Measurements from ENCODE around the gene PTH1R. TPM values are rescaled to one million over a fixed set of nuclear protein-coding genes. Genes with fewer than 3 reads are reported as not detected.

Gene PTH1R
- total RNA-seq, 1 donor from 2014 or later, result 15.4 TPM

DNA sequence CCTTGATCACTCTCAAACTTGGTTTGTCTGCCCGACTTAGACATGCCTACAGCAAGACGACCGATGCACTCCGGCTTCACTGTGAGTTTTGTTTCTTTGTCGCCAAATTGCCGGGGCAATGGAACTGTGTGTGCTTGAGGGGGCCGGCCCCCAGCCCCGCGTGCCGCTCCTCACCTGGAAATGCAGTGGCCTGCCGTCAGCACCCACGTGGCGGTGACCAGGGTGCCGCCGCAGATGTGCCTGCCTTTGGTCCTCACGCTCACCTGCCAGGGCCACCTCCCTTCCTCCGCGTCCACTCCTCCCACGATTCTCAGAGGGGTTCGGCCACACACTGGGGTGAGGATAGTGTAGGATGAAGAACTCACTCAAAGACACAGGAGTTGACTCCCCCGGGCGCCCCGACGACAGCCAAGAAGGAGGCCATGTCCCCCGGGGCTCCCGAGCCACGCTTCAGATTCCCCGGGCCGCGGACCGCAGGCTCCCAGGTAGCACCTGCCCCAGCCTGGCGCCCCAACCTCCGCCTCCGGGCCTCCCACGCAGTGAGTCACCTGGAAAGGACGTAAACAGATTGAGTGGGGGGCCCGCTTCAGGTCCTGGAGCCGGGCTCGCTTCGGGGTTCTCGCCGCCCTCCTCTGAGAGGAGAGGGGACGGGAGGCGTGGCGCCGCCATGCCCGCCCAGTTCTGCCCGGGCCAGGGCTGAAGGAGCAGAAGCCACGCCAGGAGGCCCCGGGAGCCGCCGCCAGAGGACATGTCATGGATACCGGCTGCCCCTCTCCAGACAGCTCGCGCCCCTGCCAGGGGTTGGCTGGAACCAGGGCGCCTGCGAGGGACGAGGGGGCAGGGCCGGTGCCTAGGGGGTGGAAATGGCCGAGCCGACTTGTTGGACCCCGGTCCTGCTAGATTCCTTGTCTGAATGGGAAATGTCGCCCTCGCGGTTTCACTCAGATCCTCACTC lies 43.9 kb upstream of the PTH1R start:
- peaks cover 44% of the 10 kb centered on the region for H3K27me3 Mint-ChIP-seq (ENCODE audit: unreplicated experiment)
- DNase-seq (ENCODE audit: extremely low spot score, unreplicated experiment), result no peak
- TF ChIP-seq, protein P1, sequence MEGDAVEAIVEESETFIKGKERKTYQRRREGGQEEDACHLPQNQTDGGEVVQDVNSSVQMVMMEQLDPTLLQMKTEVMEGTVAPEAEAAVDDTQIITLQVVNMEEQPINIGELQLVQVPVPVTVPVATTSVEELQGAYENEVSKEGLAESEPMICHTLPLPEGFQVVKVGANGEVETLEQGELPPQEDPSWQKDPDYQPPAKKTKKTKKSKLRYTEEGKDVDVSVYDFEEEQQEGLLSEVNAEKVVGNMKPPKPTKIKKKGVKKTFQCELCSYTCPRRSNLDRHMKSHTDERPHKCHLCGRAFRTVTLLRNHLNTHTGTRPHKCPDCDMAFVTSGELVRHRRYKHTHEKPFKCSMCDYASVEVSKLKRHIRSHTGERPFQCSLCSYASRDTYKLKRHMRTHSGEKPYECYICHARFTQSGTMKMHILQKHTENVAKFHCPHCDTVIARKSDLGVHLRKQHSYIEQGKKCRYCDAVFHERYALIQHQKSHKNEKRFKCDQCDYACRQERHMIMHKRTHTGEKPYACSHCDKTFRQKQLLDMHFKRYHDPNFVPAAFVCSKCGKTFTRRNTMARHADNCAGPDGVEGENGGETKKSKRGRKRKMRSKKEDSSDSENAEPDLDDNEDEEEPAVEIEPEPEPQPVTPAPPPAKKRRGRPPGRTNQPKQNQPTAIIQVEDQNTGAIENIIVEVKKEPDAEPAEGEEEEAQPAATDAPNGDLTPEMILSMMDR (IDR thresholded peaks at IDR 0.05), result no peak
- H3K4me3 Mint-ChIP-seq (ENCODE audit: unreplicated experiment), result no peak overlapping the region
- peaks cover 19% of the 10 kb centered on the region for H3K9me3 Mint-ChIP-seq (ENCODE audit: unreplicated experiment)
- H3K27ac Mint-ChIP-seq (ENCODE audit: unreplicated experiment), result no peak overlapping the region
- peaks cover 5% of the 10 kb centered on the region for H3K36me3 Mint-ChIP-seq (ENCODE audit: unreplicated experiment)
- H3K4me1 Mint-ChIP-seq (ENCODE audit: unreplicated experiment), result no peaks in the 10 kb centered on the region

DNA sequence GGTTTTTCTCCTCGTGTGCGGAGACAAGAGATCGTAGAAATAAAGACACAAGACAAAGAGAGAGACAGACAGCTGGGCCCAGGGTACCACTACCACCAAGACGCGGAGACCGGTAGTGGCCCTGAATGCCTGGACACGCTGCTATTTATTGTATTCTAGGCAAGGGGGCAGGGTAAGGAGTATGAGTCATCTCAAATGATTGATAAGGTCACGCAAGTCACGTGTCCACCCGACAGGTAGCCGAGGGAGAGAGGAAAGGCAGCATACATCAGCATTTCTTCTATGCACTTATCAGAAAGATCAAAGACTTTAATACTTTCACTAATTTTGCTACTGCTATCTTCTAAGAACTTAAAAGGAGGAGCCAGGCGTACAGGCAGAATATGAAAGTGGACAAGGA lies 42.5 kb upstream of the PTH1R start:
- peaks cover 27% of the 10 kb centered on the region for H3K9me3 Mint-ChIP-seq (ENCODE audit: unreplicated experiment)
- no peak overlapping the region for H3K27ac Mint-ChIP-seq (ENCODE audit: unreplicated experiment)
- TF ChIP-seq, protein P1 (IDR thresholded peaks at IDR 0.05), result no peak
- H3K4me3 Mint-ChIP-seq (ENCODE audit: unreplicated experiment), result no peak overlapping the region
- peaks cover 34% of the 10 kb centered on the region for H3K27me3 Mint-ChIP-seq (ENCODE audit: unreplicated experiment)
- peaks cover 5% of the 10 kb centered on the region for H3K36me3 Mint-ChIP-seq (ENCODE audit: unreplicated experiment)
- DNase-seq (ENCODE audit: extremely low spot score, unreplicated experiment), result no peak
- no peaks in the 10 kb centered on the region for H3K4me1 Mint-ChIP-seq (ENCODE audit: unreplicated experiment)

DNA sequence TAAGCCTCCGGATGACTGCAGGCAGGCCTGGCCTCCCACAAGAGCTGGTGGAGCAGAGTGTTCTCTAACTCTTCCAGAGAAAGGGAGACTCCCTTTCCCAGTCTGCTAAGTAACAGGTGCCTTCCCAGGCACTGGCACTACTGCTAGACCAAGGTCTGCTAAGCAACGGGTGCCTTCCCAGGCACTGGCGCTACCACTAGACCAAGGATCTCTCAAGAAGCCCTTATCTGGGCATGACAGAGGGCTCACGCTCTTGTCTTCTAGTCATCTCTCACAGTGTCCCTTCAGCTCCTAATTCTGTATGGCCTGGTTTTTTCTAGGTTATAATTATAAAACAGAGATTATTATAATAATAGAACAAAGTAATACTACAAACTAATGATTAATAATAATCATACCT lies 42.0 kb upstream of the PTH1R start:
- Mint-ChIP-seq H3K4me3 (ENCODE audit: unreplicated experiment) (no peak overlapping the region), H3K36me3 (ENCODE audit: unreplicated experiment) (peaks cover 5% of the 10 kb centered on the region), H3K9me3 (ENCODE audit: unreplicated experiment) (peaks cover 30% of the 10 kb centered on the region), H3K27ac (ENCODE audit: unreplicated experiment) (no peak overlapping the region), H3K27me3 (ENCODE audit: unreplicated experiment) (peaks cover 32% of the 10 kb centered on the region), H3K4me1 (ENCODE audit: unreplicated experiment) (no peaks in the 10 kb centered on the region)
- TF ChIP-seq, protein P1 (IDR thresholded peaks at IDR 0.05), result no peak
- no peak for DNase-seq (ENCODE audit: extremely low spot score, unreplicated experiment)

DNA sequence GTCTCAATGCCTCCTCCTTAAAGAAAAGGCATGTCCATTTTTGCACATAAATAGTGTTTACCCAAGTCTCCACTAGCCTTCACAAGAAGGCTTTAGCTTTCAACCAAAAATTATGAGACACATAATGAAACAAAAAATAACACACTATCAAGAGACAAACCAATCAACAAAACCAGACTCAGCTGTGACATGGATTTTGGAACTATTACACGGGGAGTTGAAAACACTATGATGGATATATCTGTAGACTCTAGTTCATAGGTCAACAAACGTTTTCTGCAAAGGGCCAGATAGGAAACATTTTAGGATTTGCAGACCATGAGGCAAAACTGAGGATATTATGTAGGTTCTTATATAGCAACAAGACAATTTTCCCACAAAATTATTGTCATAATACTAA lies 39.2 kb upstream of the PTH1R start:
- peaks cover 24% of the 10 kb centered on the region for H3K27me3 Mint-ChIP-seq (ENCODE audit: unreplicated experiment)
- no peak for DNase-seq (ENCODE audit: extremely low spot score, unreplicated experiment)

DNA sequence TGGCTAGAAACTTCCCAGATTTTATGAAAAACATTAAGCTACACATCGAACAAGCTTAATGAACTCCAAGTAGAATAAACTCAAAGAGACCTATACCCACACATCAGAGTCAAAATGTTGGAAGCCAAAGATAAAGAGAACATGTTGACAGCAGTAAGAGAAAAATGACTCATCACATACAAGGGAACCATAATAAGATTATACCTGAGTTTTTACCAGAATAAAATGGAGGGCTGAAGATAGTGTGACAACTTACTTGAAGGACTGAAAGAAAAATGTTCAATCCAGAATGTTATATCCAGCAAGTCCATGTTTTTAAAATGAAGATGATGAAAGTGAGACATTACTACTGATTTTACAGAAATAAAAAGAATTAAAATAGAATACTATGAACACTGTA lies 37.0 kb upstream of the PTH1R start:
- no peak for DNase-seq (ENCODE audit: extremely low spot score, unreplicated experiment)
- Mint-ChIP-seq H3K27ac (ENCODE audit: unreplicated experiment) (no peak overlapping the region), H3K4me3 (ENCODE audit: unreplicated experiment) (no peak overlapping the region), H3K9me3 (ENCODE audit: unreplicated experiment) (peaks cover 61% of the 10 kb centered on the region), H3K27me3 (ENCODE audit: unreplicated experiment) (peaks cover 24% of the 10 kb centered on the region), H3K4me1 (ENCODE audit: unreplicated experiment) (peaks cover 12% of the 10 kb centered on the region), H3K36me3 (ENCODE audit: unreplicated experiment) (peaks cover 10% of the 10 kb centered on the region)
- TF ChIP-seq, protein P1 (IDR thresholded peaks at IDR 0.05), result no peak

More for the DNA sequence above, 39.2 kb upstream of the PTH1R start:
- TF ChIP-seq, protein P1 (IDR thresholded peaks at IDR 0.05), result no peak
- Mint-ChIP-seq H3K27ac (ENCODE audit: unreplicated experiment) (no peak overlapping the region), H3K4me3 (ENCODE audit: unreplicated experiment) (no peak overlapping the region), H3K4me1 (ENCODE audit: unreplicated experiment) (no peaks in the 10 kb centered on the region), H3K9me3 (ENCODE audit: unreplicated experiment) (peaks cover 57% of the 10 kb centered on the region), H3K36me3 (ENCODE audit: unreplicated experiment) (peaks cover 10% of the 10 kb centered on the region)

Measured in osteocyte (in vitro differentiated cells).